Stimulated activated CD4-positive, alpha-beta T cell treated with anti-CD3 and anti-CD28 coated beads, Interleukin-15, amount 100 ng/mL, for 1 hour (primary cell): Measurements from ENCODE around the gene RGS4.

Experiments
- DNase-seq, 2 donors: peaks; one replicate each; pipeline ENCODE4 v3.0.0-alpha.2; 2020; ENCODE audit warnings: low read depth in 1 of 2, low spot score in 1 of 2

The RGS4 gene

DNA sequence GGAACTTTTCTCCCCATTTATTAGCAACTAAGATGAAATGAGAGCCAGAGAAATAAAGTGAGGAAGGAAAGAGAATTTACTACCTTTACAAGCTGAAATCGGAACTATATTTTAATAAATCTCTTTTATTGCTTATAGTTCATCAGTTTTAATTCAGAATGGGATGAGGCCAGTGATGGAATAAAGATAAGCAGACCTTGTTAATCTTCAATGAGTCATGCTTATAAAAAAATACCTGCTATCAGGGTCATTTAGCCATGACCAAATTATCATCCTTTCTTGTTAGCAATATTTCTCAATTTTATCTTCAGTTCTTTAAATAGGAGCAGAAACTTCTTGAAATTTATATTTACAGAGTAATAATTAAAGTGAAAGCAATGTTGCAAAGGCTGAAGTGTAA, 26.1 kb downstream of the RGS4 start:
- DNase-seq = no peak

DNA sequence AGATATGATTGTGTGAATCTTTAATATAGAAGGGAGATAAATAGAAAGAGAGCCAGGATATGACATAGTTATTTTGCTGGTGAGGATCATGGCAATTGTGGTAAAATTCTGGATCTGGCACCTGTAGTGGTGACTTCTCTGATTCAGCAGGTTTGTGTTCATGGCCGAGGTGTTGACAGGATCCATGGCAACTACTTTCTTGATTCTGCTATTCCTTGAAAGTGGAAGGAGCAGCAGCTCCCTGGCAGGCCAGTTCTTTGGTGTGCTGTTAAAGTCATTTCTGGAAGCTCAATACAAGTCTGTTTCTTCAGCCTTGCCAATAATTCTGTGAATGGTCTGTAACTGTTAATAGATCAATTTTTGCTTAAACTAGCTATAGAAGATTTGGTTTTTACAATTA, 33.4 kb downstream of the RGS4 start:
- DNase-seq = no peak

DNA sequence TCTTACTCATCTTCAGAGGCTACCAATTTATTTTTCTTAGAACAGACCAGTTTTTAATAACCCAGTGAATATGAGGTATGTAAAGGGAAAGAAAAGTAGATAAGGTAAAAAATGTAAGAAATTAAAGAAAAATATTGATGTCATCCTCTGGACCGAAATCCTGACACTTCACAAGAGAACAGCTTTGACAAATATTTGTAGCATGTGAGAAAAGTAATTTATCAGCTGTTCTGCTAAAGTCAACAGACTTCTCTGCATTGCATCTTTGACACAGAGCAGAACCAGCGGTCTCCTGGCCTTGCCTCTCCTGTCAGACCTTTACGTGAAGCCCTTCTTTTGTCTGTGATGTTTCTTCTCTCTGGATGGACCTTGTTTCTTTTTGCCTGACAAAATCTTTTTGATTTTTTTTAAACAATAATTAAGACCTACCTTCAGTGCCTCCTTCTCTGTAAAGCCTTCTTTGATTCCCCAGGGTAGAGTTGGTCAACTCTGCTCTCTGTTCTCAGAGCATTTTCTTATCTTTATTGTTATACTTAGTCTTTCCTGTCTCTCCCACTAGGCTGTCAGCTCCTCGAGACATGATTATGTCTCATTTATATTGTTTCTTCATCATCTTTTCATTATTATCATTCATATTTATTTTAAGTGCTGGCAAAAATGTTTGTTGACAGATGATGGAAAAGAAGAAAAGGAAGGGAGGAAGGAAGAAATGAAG, 35.4 kb downstream of the RGS4 start:
- DNase-seq = no peak

DNA sequence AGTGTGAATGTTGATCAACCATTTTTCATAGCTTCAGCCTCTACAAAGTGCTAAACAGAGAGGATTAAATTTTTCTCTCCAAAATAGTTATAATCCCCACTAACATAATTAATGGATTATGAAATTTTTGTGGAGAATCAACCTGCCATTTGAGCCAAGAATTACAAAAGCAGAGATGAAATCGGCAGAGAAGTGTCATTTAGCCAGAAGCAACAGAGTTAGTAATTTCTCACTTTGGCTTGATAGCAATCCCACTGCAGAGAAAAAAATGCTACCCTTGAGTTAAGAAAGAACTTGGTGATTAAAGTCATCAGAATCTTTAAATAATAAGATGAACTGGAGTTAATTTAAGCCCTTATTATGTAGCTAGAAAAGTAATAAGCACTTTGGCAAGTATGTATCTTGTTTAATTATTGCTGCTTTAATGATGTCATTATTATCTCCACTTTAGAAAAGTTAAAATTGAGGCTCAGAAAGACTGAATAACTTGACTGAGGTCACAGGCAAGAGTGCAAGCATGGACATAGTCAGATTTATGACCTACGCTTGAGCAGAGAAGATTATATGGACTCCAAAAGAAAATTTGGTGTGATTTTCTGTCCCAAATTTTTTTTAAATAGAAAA, 37.3 kb downstream of the RGS4 start:
- no peak for DNase-seq

DNA sequence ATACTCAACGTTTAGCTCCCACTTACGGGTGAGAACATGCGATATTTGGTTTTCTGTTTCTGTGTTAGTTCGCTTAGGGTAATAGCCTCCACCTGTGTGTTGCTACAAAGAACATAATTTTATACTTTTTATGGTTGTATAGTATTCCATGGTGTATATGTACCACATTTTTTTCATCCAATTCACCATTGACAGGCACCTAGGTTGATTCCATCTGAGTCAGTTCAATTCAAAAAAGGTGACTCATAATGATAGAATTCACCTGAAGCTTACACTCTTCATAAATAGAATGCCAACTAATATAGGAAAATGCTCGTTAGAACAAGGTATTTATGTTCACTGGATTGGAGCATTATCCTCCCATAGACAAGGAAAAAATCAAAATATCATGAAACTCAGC, 38.5 kb downstream of the RGS4 start:
- DNase-seq = no peak

DNA sequence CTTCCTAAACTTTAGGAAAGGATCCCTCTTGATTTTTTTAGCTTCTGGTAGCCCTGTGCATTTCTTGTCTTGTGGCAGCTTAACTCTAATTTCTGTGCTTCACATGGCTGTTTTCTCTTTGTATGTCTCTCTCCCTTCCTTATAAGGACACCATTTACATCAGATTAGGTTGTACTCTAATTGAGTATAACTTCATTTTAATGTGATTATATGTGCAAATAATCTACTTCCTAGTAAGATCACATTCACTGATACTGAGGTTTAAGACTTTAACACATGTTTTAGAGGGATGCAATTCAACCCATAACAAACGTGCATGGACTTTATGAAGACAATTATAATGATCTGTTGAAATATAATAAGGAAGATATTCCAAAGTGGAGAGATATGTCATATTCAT, 46.7 kb downstream of the RGS4 start:
- no peak for DNase-seq

DNA sequence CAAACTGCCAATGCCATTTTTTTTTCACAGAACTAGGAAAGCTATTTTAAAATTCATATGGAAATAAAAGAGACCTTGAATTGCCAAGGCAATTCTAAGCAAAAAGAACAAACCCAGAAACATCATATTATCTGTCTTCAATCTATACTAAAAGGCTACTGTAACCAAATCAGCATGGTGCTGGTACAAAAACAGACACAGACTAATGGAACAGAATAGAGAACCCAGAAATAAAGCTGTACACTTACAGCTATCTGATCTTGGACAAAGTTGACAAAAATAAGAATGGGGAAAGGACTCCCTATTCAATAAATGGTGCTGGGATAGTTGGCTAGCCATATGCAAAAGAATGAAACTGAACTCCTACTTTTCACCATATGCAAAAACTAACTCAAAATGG, 50.5 kb downstream of the RGS4 start:
- no peak for DNase-seq

DNA sequence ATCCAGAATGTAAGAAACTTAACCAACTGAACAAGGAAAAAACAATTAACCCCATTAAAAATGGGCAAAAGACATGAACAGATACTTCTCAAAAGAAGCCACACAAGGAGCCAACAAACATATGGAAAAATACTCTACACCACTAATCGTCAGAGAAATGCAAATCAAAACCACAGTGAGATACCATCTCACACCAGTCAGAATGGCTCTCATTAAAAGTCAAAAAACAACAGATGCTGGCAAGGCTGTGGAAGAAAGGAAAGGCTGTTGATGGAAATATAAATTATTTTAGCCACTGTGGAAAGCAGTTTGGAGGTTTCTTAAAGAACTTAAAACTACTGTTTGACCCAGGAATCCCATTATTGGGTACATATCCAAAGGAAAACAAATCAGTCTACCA, 51.2 kb downstream of the RGS4 start:
- no peak for DNase-seq

DNA sequence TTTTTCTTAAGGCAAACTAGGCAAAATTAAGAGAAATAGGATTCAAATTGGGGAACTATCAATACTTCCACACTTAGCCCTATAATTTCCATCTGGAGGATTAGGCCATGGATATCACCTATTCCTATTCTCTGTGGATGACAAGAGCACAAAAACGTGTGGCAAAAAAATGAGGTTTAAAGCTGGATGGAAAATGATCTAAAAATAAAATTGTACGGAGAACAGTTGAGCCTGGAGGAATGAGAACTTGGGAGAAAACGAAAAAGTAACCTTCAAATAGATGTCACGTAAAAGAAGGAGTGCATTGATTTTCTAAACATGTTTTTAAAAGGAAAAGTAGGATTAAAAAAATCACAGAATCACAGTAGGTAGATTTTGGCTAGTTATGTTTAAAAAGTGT, 55.7 kb downstream of the RGS4 start:
- no peak for DNase-seq
